GM18519 (cell line): ENCODE data around the gene HOXC13.

Source experiments
- ATAC-seq: cut with Tn5 transposase; IDR thresholded peaks from one replicate; pipeline ENCODE4 v1.9.1; 2021; ENCODE audit warnings: mild to moderate bottlenecking, moderate library complexity; ENCODE audit not compliant: unreplicated experiment, low FRiP score

The HOXC13 gene

GRCh38 chr12:53938326-53939140 lies at the start of gene HOXC13:
Gene HOXC13 (plus strand): TSS chr12:53938831. CDS start chr12:53938907, 76 bp downstream.
- no peak for ATAC-seq

GRCh38 chr12:53890081-53890480 lies 48.5 kb upstream of the HOXC13 start:
- no peak for ATAC-seq

GRCh38 chr12:53892762-53893395 lies 45.8 kb upstream of the HOXC13 start:
- no peak for ATAC-seq

GRCh38 chr12:53899230-53899629 lies 39.4 kb upstream of the HOXC13 start:
- ATAC-seq: no peak

GRCh38 chr12:53907103-53907502 lies 31.5 kb upstream of the HOXC13 start:
- ATAC-seq: no peak

- ATAC-seq: no peak
These were observed 21.6 kb upstream of the HOXC13 start for GRCh38 chr12:53916788-53917655.

- ATAC-seq: no peak
These were observed 13.9 kb upstream of the HOXC13 start for GRCh38 chr12:53924521-53925405.

GRCh38 chr12:53927220-53928029 lies 11.2 kb upstream of the HOXC13 start:
- no peak for ATAC-seq

- no peak for ATAC-seq
These were observed 10.4 kb upstream of the HOXC13 start for GRCh38 chr12:53928054-53928835.

GRCh38 chr12:53929527-53929926 lies 9.1 kb upstream of the HOXC13 start:
- no peak for ATAC-seq

- no peak for ATAC-seq
These were observed 7.9 kb upstream of the HOXC13 start for GRCh38 chr12:53930591-53931255.

GRCh38 chr12:53931844-53932581 lies 6.6 kb upstream of the HOXC13 start:
- ATAC-seq: no peak

- ATAC-seq: no peak
These were observed 5.7 kb upstream of the HOXC13 start for GRCh38 chr12:53932915-53933314.

GRCh38 chr12:53935383-53936341 lies 3.0 kb upstream of the HOXC13 start:
- ATAC-seq: no peak

GRCh38 chr12:53937099-53937498 lies 1.5 kb upstream of the HOXC13 start:
- ATAC-seq: no peak
